HepG2 (cell line): ENCODE results near the gene POU6F2.

Source experiments
- MYC ChIP-seq: sonication (generic); formaldehyde crosslinking; IDR thresholded peaks from 2 replicates; pipeline ENCODE4 v1.9.0; 2021; ENCODE audit warnings: missing genetic modification reagents, borderline replicate concordance
- POLR2AphosphoS5 ChIP-seq: IDR thresholded peaks from 2 replicates; pipeline ENCODE4 v1.6.1; 2012; ENCODE audit warnings: low read depth, low read length

GRCh38 chr7:39432807-39433416 lies 455.2 kb downstream of the POU6F2 start:
- TF ChIP-seq POLR2AphosphoS5 (no peak), MYC (CRISPR knock-in tag) (no peak)
